ENCODE data around the gene ST8SIA1. TPM values are rescaled to one million over a fixed set of nuclear protein-coding genes. Genes with fewer than 3 reads are reported as not detected.

The ST8SIA1 gene
- total and polyA plus RNA-seq, 2 of the 8 experiments (the other 6 are each of a cell fraction or from before 2014, with no cell fraction given) = 1.9 to 4.4 TPM

DNA sequence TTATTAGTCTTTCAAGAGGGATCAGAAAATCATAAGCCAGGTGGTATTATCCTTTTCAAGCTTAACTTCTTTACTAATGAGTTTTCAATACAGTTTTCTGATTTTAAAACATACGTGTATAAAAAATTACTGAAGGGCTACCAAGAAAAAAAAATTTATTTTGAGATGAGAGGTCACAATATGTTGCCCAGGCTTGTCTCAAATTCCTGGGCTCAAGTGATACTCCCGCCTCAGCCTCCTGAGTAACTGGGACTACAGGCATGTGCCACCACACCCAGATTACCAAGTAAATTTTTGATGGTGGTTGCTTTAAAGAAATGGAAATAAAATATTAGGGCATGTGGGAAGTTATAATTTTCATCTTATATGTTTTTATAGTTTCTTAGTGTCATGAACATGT lies 26.7 kb downstream of the ST8SIA1 start (continued):
- TF ChIP-seq RXRA (IDR thresholded peaks at IDR 0.05; ENCODE audit: insufficient read depth, low read depth, low read length) = no peak
- no peak for TF ChIP-seq CTBP2 (IDR thresholded peaks at IDR 0.05; ENCODE audit: borderline replicate concordance, insufficient read depth, insufficient read length, low read length)
- TF ChIP-seq, protein P1, sequence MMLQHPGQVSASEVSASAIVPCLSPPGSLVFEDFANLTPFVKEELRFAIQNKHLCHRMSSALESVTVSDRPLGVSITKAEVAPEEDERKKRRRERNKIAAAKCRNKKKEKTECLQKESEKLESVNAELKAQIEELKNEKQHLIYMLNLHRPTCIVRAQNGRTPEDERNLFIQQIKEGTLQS (IDR thresholded peaks at IDR 0.05; ENCODE audit: insufficient read depth, low read depth, low read length) = no peak
